ENCODE measurements around the gene CDK3. TPM values are rescaled to one million over a fixed set of nuclear protein-coding genes. Genes with fewer than 3 reads are reported as not detected.
A peak's percentile ranks its signal among the peaks of the same experiment; 100 is the strongest.
"Not testable (repeated sequence)": the region's sequence is repeated elsewhere in the genome, so short reads cannot be mapped to it uniquely, and the experiment has no call there.

CDK3 gene
- total RNA-seq, 8 experiments from 2014 or later = 3.5 to 11.0 (median 6.2) TPM

- H3K27ac ChIP-seq = no peak overlapping the region
- in situ Hi-C loops (cut with MboI; ENCODE audit: low pct_unique_long_range_greater_than_20kb in 2 of 9, low sequenced_read_pairs in 9 of 9, unreplicated experiment in 9 of 9) = no loop called here
- H3K4me1 ChIP-seq (replicated peaks in 1 of 2) = peaks cover 7 to 17% of the 10 kb centered on the region in 2 donors
- H3K4me3 ChIP-seq = no peak overlapping the region
- ATAC-seq (replicated peaks in 6 of 8) = peak; percentile 25 to 94 (median 63)
- 31 to 71% (median 42%) methylated on average over 1 to 10 of the region's 22 CpGs; no CpG with 5 or more reads in 3 of the 10 experiments for WGBS, 10 experiments
Measured at GRCh38 chr17:76036497-76037261, 36.0 kb downstream of the CDK3 start.

GRCh38 chr17:76038050-76038449 is 37.4 kb downstream of the CDK3 start:
- Histone ChIP-seq H3K4me3 (no peak overlapping the region), H3K27ac (no peak overlapping the region), H3K4me1 (replicated peaks in 1 of 2) (peaks cover 7 to 17% of the 10 kb centered on the region in 2 donors)
- no peak for ATAC-seq (replicated peaks in 6 of 8)
- 50 to 100% (median 90%) methylated on average over 1 to 3 of the region's 3 CpGs; no CpG with 5 or more reads in 3 of the 10 experiments for WGBS, 10 experiments
- in situ Hi-C loops (cut with MboI; ENCODE audit: low pct_unique_long_range_greater_than_20kb in 2 of 9, low sequenced_read_pairs in 9 of 9, unreplicated experiment in 9 of 9) = no loop called here

GRCh38 chr17:76039121-76039520 is 38.5 kb downstream of the CDK3 start:
- no peak overlapping the region for H3K4me3 ChIP-seq
- 53 to 100% (median 80%) methylated on average over 2 to 5 of the region's 6 CpGs; no CpG with 5 or more reads in 2 of the 10 experiments for WGBS, 10 experiments
- H3K4me1 ChIP-seq (replicated peaks in 1 of 2) = peaks cover 7 to 17% of the 10 kb centered on the region in 2 donors
- ATAC-seq (replicated peaks in 6 of 8) = peak in 6 of 8 experiments; percentile 45 to 96 (median 84)
- H3K27ac ChIP-seq = no peak overlapping the region
- in situ Hi-C loops (cut with MboI; ENCODE audit: low pct_unique_long_range_greater_than_20kb in 2 of 9, low sequenced_read_pairs in 9 of 9, unreplicated experiment in 9 of 9) = no loop called here

- H3K4me1 ChIP-seq (replicated peaks in 1 of 2) = peaks cover 7 to 13% of the 10 kb centered on the region in 2 donors
- no peak overlapping the region for H3K4me3 ChIP-seq
- ATAC-seq (replicated peaks in 6 of 8) = no peak
- WGBS, 10 experiments = 47 to 94% (median 67%) methylated on average over 1 to 5 of the region's 6 CpGs; no CpG with 5 or more reads in 2 of the 10 experiments
- no peak overlapping the region for H3K27ac ChIP-seq
- in situ Hi-C loops (cut with MboI; ENCODE audit: low pct_unique_long_range_greater_than_20kb in 2 of 9, low sequenced_read_pairs in 9 of 9, unreplicated experiment in 9 of 9) = no loop called here
Measured at GRCh38 chr17:76040376-76040775, 39.7 kb downstream of the CDK3 start.

GRCh38 chr17:76042868-76043267 is 42.2 kb downstream of the CDK3 start:
- H3K4me1 ChIP-seq (replicated peaks in 1 of 2); H3K4me3 ChIP-seq; H3K27ac ChIP-seq; ATAC-seq (replicated peaks in 6 of 8); in situ Hi-C loops (cut with MboI; ENCODE audit: low pct_unique_long_range_greater_than_20kb in 2 of 9, low sequenced_read_pairs in 9 of 9, unreplicated experiment in 9 of 9): not testable (repeated sequence)
- WGBS, 10 experiments = 92 to 100% (median 100%) methylated on average over 1 to 3 of the region's 3 CpGs; no CpG with 5 or more reads in 3 of the 10 experiments

- WGBS, 10 experiments = 67 to 100% (median 95%) methylated on average over 2 to 6 of the region's 11 CpGs; no CpG with 5 or more reads in 3 of the 10 experiments
- in situ Hi-C loops (cut with MboI; ENCODE audit: low pct_unique_long_range_greater_than_20kb in 2 of 9, low sequenced_read_pairs in 9 of 9, unreplicated experiment in 9 of 9) = not testable (repeated sequence)
Measured at GRCh38 chr17:76044475-76045007, 43.9 kb downstream of the CDK3 start.

GRCh38 chr17:76046064-76046463 is 45.4 kb downstream of the CDK3 start:
- peaks cover 0 to 17% of the 10 kb centered on the region in 2 donors for H3K4me1 ChIP-seq (replicated peaks in 1 of 2)
- H3K4me3 ChIP-seq = no peak overlapping the region
- no peak for ATAC-seq (replicated peaks in 6 of 8)
- H3K27ac ChIP-seq = no peak overlapping the region
- in situ Hi-C loops (cut with MboI; ENCODE audit: low pct_unique_long_range_greater_than_20kb in 2 of 9, low sequenced_read_pairs in 9 of 9, unreplicated experiment in 9 of 9) = no loop called here
- 40 to 100% (median 85%) methylated on average over 1 to 2 of the region's 8 CpGs; no CpG with 5 or more reads in 2 of the 10 experiments for WGBS, 10 experiments

More at GRCh38 chr17:76044475-76045007, 43.9 kb downstream of the CDK3 start:
- H3K27ac ChIP-seq; H3K4me3 ChIP-seq; ATAC-seq (replicated peaks in 6 of 8): not testable (repeated sequence)
- H3K4me1 ChIP-seq (replicated peaks in 1 of 2) = peaks cover 4 to 12% of the 10 kb centered on the region in 2 donors

GRCh38 chr17:76048025-76048605 is 47.5 kb downstream of the CDK3 start:
- Histone ChIP-seq H3K4me1 (replicated peaks in 1 of 2) (peaks cover 0 to 20% of the 10 kb centered on the region in 2 donors), H3K27ac (peak overlapping the region in 1 of 2 donors; percentile 3), H3K4me3 (no peak overlapping the region)
- 63 to 100% (median 93%) methylated on average over 1 to 6 of the region's 9 CpGs; no CpG with 5 or more reads in 1 of the 10 experiments for WGBS, 10 experiments
- peak in 1 of 8 experiments; percentile 32 for ATAC-seq (replicated peaks in 6 of 8)
- in situ Hi-C loops (cut with MboI; ENCODE audit: low pct_unique_long_range_greater_than_20kb in 2 of 9, low sequenced_read_pairs in 9 of 9, unreplicated experiment in 9 of 9) = no loop called here

GRCh38 chr17:76048711-76049110 is 48.1 kb downstream of the CDK3 start:
- 41 to 92% (median 75%) methylated on average over 2 to 7 of the region's 9 CpGs; no CpG with 5 or more reads in 1 of the 10 experiments for WGBS, 10 experiments
- peak in 1 of 8 experiments; percentile 12 for ATAC-seq (replicated peaks in 6 of 8)
- in situ Hi-C loops (cut with MboI; ENCODE audit: low pct_unique_long_range_greater_than_20kb in 2 of 9, low sequenced_read_pairs in 9 of 9, unreplicated experiment in 9 of 9) = no loop called here
- Histone ChIP-seq H3K4me1 (replicated peaks in 1 of 2) (peaks cover 0 to 20% of the 10 kb centered on the region in 2 donors), H3K4me3 (no peak overlapping the region), H3K27ac (peak overlapping the region in 1 of 2 donors; percentile 3)

- Histone ChIP-seq H3K4me1 (replicated peaks in 1 of 2) (peaks cover 0 to 20% of the 10 kb centered on the region in 2 donors), H3K27ac (peak overlapping the region in 1 of 2 donors; percentile 65), H3K4me3 (no peak overlapping the region)
- 50 to 100% (median 84%) methylated on average over 1 to 3 of the region's 3 CpGs; no CpG with 5 or more reads in 4 of the 10 experiments for WGBS, 10 experiments
- in situ Hi-C loops (cut with MboI; ENCODE audit: low pct_unique_long_range_greater_than_20kb in 2 of 9, low sequenced_read_pairs in 9 of 9, unreplicated experiment in 9 of 9) = no loop called here
- peak in 1 of 8 experiments; percentile 26 for ATAC-seq (replicated peaks in 6 of 8)
Measured at GRCh38 chr17:76049239-76049638, 48.6 kb downstream of the CDK3 start.

GRCh38 chr17:76049836-76050537 is 49.3 kb downstream of the CDK3 start:
- in situ Hi-C loops (cut with MboI; ENCODE audit: low pct_unique_long_range_greater_than_20kb in 2 of 9, low sequenced_read_pairs in 9 of 9, unreplicated experiment in 9 of 9) = no loop called here
- WGBS, 10 experiments = 25 to 98% (median 92%) methylated on average over 3 to 12 of the region's 15 CpGs
- peak overlapping the region in 1 of 2 donors; percentile 65 for H3K27ac ChIP-seq

More at GRCh38 chr17:76049836-76050537, 49.3 kb downstream of the CDK3 start:
- peak in 2 of 8 experiments; percentile 60 to 69 for ATAC-seq (replicated peaks in 6 of 8)
- Histone ChIP-seq H3K4me3 (no peak overlapping the region), H3K4me1 (replicated peaks in 1 of 2) (peaks cover 0 to 20% of the 10 kb centered on the region in 2 donors)
